ENCODE data around the gene AP1B1. TPM values are rescaled to one million over a fixed set of nuclear protein-coding genes. Genes with fewer than 3 reads are reported as not detected.

The AP1B1 gene
- total and polyA plus RNA-seq, 2 of the 8 experiments (the other 6 are each of a cell fraction or from before 2014, with no cell fraction given) = 64.2 to 86.8 TPM

GRCh38 chr22:29385151-29385704 lies 3.1 kb downstream of the AP1B1 start (continued):
- TF ChIP-seq CHD7 (IDR thresholded peaks at IDR 0.05; ENCODE audit: insufficient replicate concordance, low read length) (no peak), BRCA1 (IDR thresholded peaks at IDR 0.05; ENCODE audit: low read depth, low read length) (no peak), MAX (IDR thresholded peaks at IDR 0.05) (no peak)

Data from H1 (cell line).